Neural crest cell (in vitro differentiated cells): ENCODE results near the gene CAPN8. TPM values are rescaled to one million over a fixed set of nuclear protein-coding genes. Genes with fewer than 3 reads are reported as not detected.

Source experiments
- DNase-seq: peaks from one replicate; pipeline ENCODE4 v3.0.0; 2021; ENCODE audit warnings: low read depth, mixed read lengths, low spot score
- H3K27ac Mint-ChIP-seq: one replicate; pipeline ENCODE4 v1.8.0; 2021; ENCODE audit warnings: mild to moderate bottlenecking, mixed read lengths; ENCODE audit not compliant: unreplicated experiment
- H3K27me3 Mint-ChIP-seq: 2 replicates; pipeline ENCODE4 v1.8.0; 2021; ENCODE audit warnings: low read depth, mild to moderate bottlenecking, mixed read lengths
- H3K36me3 Mint-ChIP-seq: 2 replicates; pipeline ENCODE4 v1.8.0; 2021; ENCODE audit warnings: low read depth, mild to moderate bottlenecking, mixed read lengths
- H3K4me1 Mint-ChIP-seq: 2 replicates; pipeline ENCODE4 v1.8.0; 2021; ENCODE audit warnings: mixed read lengths
- H3K4me3 Mint-ChIP-seq: one replicate; pipeline ENCODE4 v1.8.0; 2021; ENCODE audit warnings: mild to moderate bottlenecking, mixed read lengths
- H3K9me3 Mint-ChIP-seq: 2 replicates; pipeline ENCODE4 v1.8.0; 2021; ENCODE audit warnings: mixed read lengths
- total RNA-seq: library from RNA; stranded (reverse); gene quantifications from 2 replicates; pipeline ENCODE4 v1.2.1, GENCODE V29; 2021
- TF ChIP-seq, protein P1 (sequence below): fragments of 200-600 bp; sonication (generic); conservative IDR thresholded peaks from 2 replicates; pipeline ENCODE4 v1.5.0; 2021; ENCODE audit warnings: antibody characterized with exemption, mild to moderate bottlenecking

The CAPN8 gene
- total RNA-seq, 1 donor from 2014 or later, result not detected

DNA sequence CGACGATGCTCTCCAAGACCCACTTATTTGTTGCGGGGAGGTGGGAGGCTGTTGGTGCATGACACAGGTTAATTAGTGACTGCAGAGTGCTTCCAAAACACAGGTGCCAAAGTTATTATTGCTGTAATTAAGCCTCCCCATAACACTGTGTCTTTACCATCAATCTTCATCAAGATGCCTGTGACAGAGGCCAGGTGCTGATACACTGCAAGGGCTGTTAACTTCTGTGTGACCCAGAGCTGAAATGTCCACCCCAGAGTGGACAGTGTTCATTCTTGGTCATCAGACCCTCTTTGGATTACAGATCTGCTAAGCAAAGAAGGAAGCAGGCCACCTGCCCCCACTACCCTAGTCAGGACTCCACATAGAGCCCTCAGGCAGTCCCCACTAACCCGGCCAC is 55.5 kb downstream of the CAPN8 start:
- DNase-seq, result no peak
- Mint-ChIP-seq H3K36me3 (peaks cover 6% of the 10 kb centered on the region), H3K27ac (no peak overlapping the region), H3K9me3 (peaks cover 4% of the 10 kb centered on the region), H3K27me3 (no peaks in the 10 kb centered on the region), H3K4me3 (no peak overlapping the region), H3K4me1 (no peaks in the 10 kb centered on the region)
- TF ChIP-seq, protein P1, sequence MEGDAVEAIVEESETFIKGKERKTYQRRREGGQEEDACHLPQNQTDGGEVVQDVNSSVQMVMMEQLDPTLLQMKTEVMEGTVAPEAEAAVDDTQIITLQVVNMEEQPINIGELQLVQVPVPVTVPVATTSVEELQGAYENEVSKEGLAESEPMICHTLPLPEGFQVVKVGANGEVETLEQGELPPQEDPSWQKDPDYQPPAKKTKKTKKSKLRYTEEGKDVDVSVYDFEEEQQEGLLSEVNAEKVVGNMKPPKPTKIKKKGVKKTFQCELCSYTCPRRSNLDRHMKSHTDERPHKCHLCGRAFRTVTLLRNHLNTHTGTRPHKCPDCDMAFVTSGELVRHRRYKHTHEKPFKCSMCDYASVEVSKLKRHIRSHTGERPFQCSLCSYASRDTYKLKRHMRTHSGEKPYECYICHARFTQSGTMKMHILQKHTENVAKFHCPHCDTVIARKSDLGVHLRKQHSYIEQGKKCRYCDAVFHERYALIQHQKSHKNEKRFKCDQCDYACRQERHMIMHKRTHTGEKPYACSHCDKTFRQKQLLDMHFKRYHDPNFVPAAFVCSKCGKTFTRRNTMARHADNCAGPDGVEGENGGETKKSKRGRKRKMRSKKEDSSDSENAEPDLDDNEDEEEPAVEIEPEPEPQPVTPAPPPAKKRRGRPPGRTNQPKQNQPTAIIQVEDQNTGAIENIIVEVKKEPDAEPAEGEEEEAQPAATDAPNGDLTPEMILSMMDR, result no peak

DNA sequence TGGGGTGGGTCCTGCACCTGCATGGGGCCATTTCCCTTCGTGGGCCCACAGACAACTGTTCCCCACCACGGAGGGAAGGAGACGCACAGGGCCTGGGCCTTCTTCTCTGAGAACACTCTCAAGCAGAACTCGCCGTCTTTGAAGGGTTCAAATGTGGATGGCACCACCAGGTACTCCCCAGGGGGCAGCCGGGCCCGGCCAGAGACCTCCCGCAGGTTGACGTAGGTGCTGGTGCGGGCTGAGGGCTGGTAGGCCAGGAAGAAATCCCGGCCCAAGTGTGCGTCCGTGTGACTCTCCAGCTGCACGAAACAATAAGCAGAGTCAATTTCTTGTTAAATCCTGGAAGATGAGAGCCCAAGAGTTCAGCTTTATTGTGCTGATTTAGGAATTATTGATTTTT is 56.4 kb downstream of the CAPN8 start:
- H3K36me3 Mint-ChIP-seq, result peaks cover 6% of the 10 kb centered on the region
- TF ChIP-seq, protein P1, result no peak
- no peak overlapping the region for H3K27ac Mint-ChIP-seq
- H3K4me3 Mint-ChIP-seq, result no peak overlapping the region
- no peaks in the 10 kb centered on the region for H3K4me1 Mint-ChIP-seq
- no peaks in the 10 kb centered on the region for H3K27me3 Mint-ChIP-seq
- DNase-seq, result no peak
- H3K9me3 Mint-ChIP-seq, result peaks cover 4% of the 10 kb centered on the region

GRCh38 chr1:223558512-223558911 is 107.0 kb downstream of the CAPN8 start:
- Mint-ChIP-seq H3K4me1 (no peaks in the 10 kb centered on the region), H3K4me3 (no peak overlapping the region), H3K27me3 (no peaks in the 10 kb centered on the region), H3K27ac (no peak overlapping the region), H3K36me3 (no peaks in the 10 kb centered on the region), H3K9me3 (no peaks in the 10 kb centered on the region)
- no peak for DNase-seq
- TF ChIP-seq, protein P1, result no peak

GRCh38 chr1:223557130-223557475 is 108.4 kb downstream of the CAPN8 start:
- H3K27me3 Mint-ChIP-seq, result no peaks in the 10 kb centered on the region
- TF ChIP-seq, protein P1, result no peak
- DNase-seq, result no peak
- H3K4me1 Mint-ChIP-seq, result no peaks in the 10 kb centered on the region
- H3K36me3 Mint-ChIP-seq, result no peaks in the 10 kb centered on the region
- H3K27ac Mint-ChIP-seq, result no peak overlapping the region
- H3K4me3 Mint-ChIP-seq, result no peak overlapping the region
- no peaks in the 10 kb centered on the region for H3K9me3 Mint-ChIP-seq

GRCh38 chr1:223556414-223557129 is 108.9 kb downstream of the CAPN8 start:
- peak; percentile 48 for DNase-seq
- H3K36me3 Mint-ChIP-seq, result no peaks in the 10 kb centered on the region
- TF ChIP-seq, protein P1, result peak; percentile 68

More at GRCh38 chr1:223556414-223557129, 108.9 kb downstream of the CAPN8 start:
- Mint-ChIP-seq H3K4me1 (no peaks in the 10 kb centered on the region), H3K27ac (no peak overlapping the region), H3K9me3 (no peaks in the 10 kb centered on the region), H3K4me3 (no peak overlapping the region), H3K27me3 (no peaks in the 10 kb centered on the region)
